Calu3 (cell line): ENCODE measurements around the gene RABGAP1L. TPM values are rescaled to one million over a fixed set of nuclear protein-coding genes. Genes with fewer than 3 reads are reported as not detected.

Experiments used
- BruUV-seq: library from RNA; stranded (reverse); fragments of 400-500 nt; replicated peaks from 2 replicates; lab custom pipeline; 2021; lab: Mats Ljungman, UMichigan
- CTCF ChIA-PET: fragments of 300-600 bp; sonication (Branson Sonifier 250); formaldehyde crosslinking; loops from one replicate; lab custom pipeline; 2022; ENCODE audit warnings: antibody characterized with exemption; lab: Charles Lee
- DNase-seq: peaks from one replicate; pipeline ENCODE4 v3.0.0; 2022
- H3K27ac Mint-ChIP-seq: one replicate; pipeline ENCODE4 v1.8.0; 2022; ENCODE audit warnings: mixed read lengths; ENCODE audit not compliant: unreplicated experiment
- H3K27me3 Mint-ChIP-seq: one replicate; pipeline ENCODE4 v1.8.0; 2022; ENCODE audit warnings: mixed read lengths; ENCODE audit not compliant: unreplicated experiment
- H3K36me3 Mint-ChIP-seq: one replicate; pipeline ENCODE4 v1.8.0; 2022; ENCODE audit warnings: mild to moderate bottlenecking, moderate library complexity, mixed read lengths; ENCODE audit not compliant: insufficient read depth, unreplicated experiment
- H3K4me1 Mint-ChIP-seq: one replicate; pipeline ENCODE4 v1.8.0; 2022; ENCODE audit warnings: mild to moderate bottlenecking, low read depth, mixed read lengths; ENCODE audit not compliant: unreplicated experiment
- H3K4me3 Mint-ChIP-seq: one replicate; pipeline ENCODE4 v1.8.0; 2022; ENCODE audit warnings: mild to moderate bottlenecking, low read depth, moderate library complexity, mixed read lengths; ENCODE audit not compliant: unreplicated experiment
- H3K9me3 Mint-ChIP-seq: one replicate; pipeline ENCODE4 v1.8.0; 2022; ENCODE audit warnings: low read depth, mixed read lengths; ENCODE audit not compliant: unreplicated experiment
- CTCF ChIP-seq: fragments of 200-600 bp; IDR thresholded peaks from one replicate; pipeline ENCODE4 v1.8.0; 2022; ENCODE audit warnings: antibody characterized with exemption; ENCODE audit not compliant: unreplicated experiment
- intact Hi-C: fragments of 100-400 bp; cut with micrococcal nuclease; formaldehyde crosslinking; loops from one replicate; pipeline ENCODE4 v1.10.0; 2022; ENCODE audit not compliant: unreplicated experiment
- total RNA-seq: library from RNA; stranded (reverse); gene quantifications from 2 replicates; pipeline ENCODE4 v1.2.3, GENCODE V29; 2022

The RABGAP1L gene
- total RNA-seq, 1 experiment from 2014 or later: 135 TPM

- Mint-ChIP-seq H3K27ac (no peak overlapping the region), H3K36me3 (no peaks in the 10 kb centered on the region), H3K9me3 (no peaks in the 10 kb centered on the region), H3K4me1 (no peaks in the 10 kb centered on the region), H3K27me3 (no peaks in the 10 kb centered on the region), H3K4me3 (no peak overlapping the region)
- CTCF ChIA-PET: no interaction called here
- no peak for TF ChIP-seq CTCF
- intact Hi-C loops: no loop called here
- BruUV-seq: no TSS peak
- DNase-seq: no peak
Observed at GRCh38 chr1:174465855-174466254, 306.5 kb downstream of the RABGAP1L start.

GRCh38 chr1:174466607-174467006, 307.3 kb downstream of the RABGAP1L start:
- H3K4me1 Mint-ChIP-seq: no peaks in the 10 kb centered on the region
- intact Hi-C loops: no loop called here
- H3K27me3 Mint-ChIP-seq: no peaks in the 10 kb centered on the region
- no peak overlapping the region for H3K27ac Mint-ChIP-seq
- TF ChIP-seq CTCF: no peak
- CTCF ChIA-PET: interaction anchor here (0.7 kb wide), 1 partner anchor 9 kb away, joined by 3 read pairs; no protein-coding TSS in a partner anchor
- no peaks in the 10 kb centered on the region for H3K9me3 Mint-ChIP-seq
- DNase-seq: no peak
- H3K4me3 Mint-ChIP-seq: no peak overlapping the region
- H3K36me3 Mint-ChIP-seq: no peaks in the 10 kb centered on the region
- no TSS peak for BruUV-seq

GRCh38 chr1:174469052-174469451, 309.7 kb downstream of the RABGAP1L start:
- no peaks in the 10 kb centered on the region for H3K4me1 Mint-ChIP-seq
- CTCF ChIA-PET: interaction anchor here (0.7 kb wide), 1 partner anchor 447 kb away, joined by 3 read pairs; the partner anchor contains the start of gene RC3H1
- intact Hi-C loops: no loop called here
- no peaks in the 10 kb centered on the region for H3K27me3 Mint-ChIP-seq
- H3K27ac Mint-ChIP-seq: no peak overlapping the region
- H3K36me3 Mint-ChIP-seq: no peaks in the 10 kb centered on the region
- no peak for DNase-seq
- no TSS peak for BruUV-seq
- no peak overlapping the region for H3K4me3 Mint-ChIP-seq
- no peaks in the 10 kb centered on the region for H3K9me3 Mint-ChIP-seq
- TF ChIP-seq CTCF: no peak

GRCh38 chr1:174469687-174470086, 310.4 kb downstream of the RABGAP1L start:
- Mint-ChIP-seq H3K4me1 (no peaks in the 10 kb centered on the region), H3K9me3 (no peaks in the 10 kb centered on the region), H3K27ac (no peak overlapping the region), H3K27me3 (no peaks in the 10 kb centered on the region), H3K4me3 (no peak overlapping the region), H3K36me3 (no peaks in the 10 kb centered on the region)
- TF ChIP-seq CTCF: no peak
- CTCF ChIA-PET: interaction anchor here (0.7 kb wide), 1 partner anchor 447 kb away, joined by 3 read pairs; the partner anchor contains the start of gene RC3H1
- DNase-seq: no peak
- intact Hi-C loops: no loop called here
- no TSS peak for BruUV-seq
